HG03558 (cell line): ENCODE data around the gene PNMA6E.

Experiments used
- ATAC-seq: cut with Tn5 transposase; IDR thresholded peaks from one replicate; pipeline ENCODE4 v1.9.1; 2021; ENCODE audit warnings: moderate number of reproducible peaks; ENCODE audit not compliant: unreplicated experiment; ENCODE audit errors: extremely low read depth

The PNMA6E gene

GRCh38 chrX:153401133-153401764 is at the start of gene PNMA6E:
TSS of gene PNMA6E (minus strand) at chrX:153401350. CDS start at chrX:153398849, 2,501 bp downstream.
- no peak for ATAC-seq

- ATAC-seq = no peak
Measured at GRCh38 chrX:153450949-153451277, 49.8 kb upstream of the PNMA6E start.

- no peak for ATAC-seq
Measured at GRCh38 chrX:153450114-153450948, 49.2 kb upstream of the PNMA6E start.

- no peak for ATAC-seq
Measured at GRCh38 chrX:153449368-153450113, 48.4 kb upstream of the PNMA6E start.

- ATAC-seq = no peak
Measured at GRCh38 chrX:153448556-153449367, 47.6 kb upstream of the PNMA6E start.

GRCh38 chrX:153447581-153447960 is 46.4 kb upstream of the PNMA6E start:
- no peak for ATAC-seq

GRCh38 chrX:153446950-153447580 is 45.9 kb upstream of the PNMA6E start:
- no peak for ATAC-seq

- no peak for ATAC-seq
Measured at GRCh38 chrX:153446636-153446936, 45.4 kb upstream of the PNMA6E start.

GRCh38 chrX:153445856-153446635 is 44.9 kb upstream of the PNMA6E start, which contains the start of gene TREX2:
TSS of gene TREX2 (minus strand) at chrX:153446056. CDS start at chrX:153445430, 626 bp downstream.
- no peak for ATAC-seq

- ATAC-seq = no peak
Measured at GRCh38 chrX:153445106-153445855, 44.1 kb upstream of the PNMA6E start.

GRCh38 chrX:153444333-153445011 is 43.3 kb upstream of the PNMA6E start:
- no peak for ATAC-seq

GRCh38 chrX:153443476-153444332 is 42.6 kb upstream of the PNMA6E start:
- ATAC-seq = no peak

- no peak for ATAC-seq
Measured at GRCh38 chrX:153442463-153442862, 41.3 kb upstream of the PNMA6E start.

- no peak for ATAC-seq
Measured at GRCh38 chrX:153441981-153442380, 40.8 kb upstream of the PNMA6E start.

GRCh38 chrX:153441296-153441695 is 40.1 kb upstream of the PNMA6E start:
- ATAC-seq = no peak

GRCh38 chrX:153440556-153441135 is 39.5 kb upstream of the PNMA6E start:
- ATAC-seq = no peak

GRCh38 chrX:153439977-153440376 is 38.8 kb upstream of the PNMA6E start:
- ATAC-seq = no peak
